Lower lobe of right lung (tissue), 2 donors: ENCODE measurements around the gene UBAP1L. TPM values are rescaled to one million over a fixed set of nuclear protein-coding genes. Genes with fewer than 3 reads are reported as not detected.

Source experiments
- ATAC-seq, 2 donors: fragments of 200-7000 bp; cut with Tn5 transposase; one replicate each; pipeline ENCODE4 v1.9.1; 2020 to 2022; ENCODE audit warnings: mild to moderate bottlenecking in 2 of 2, moderate library complexity in 2 of 2
- DNase-seq: peaks from one replicate; pipeline ENCODE4 v3.0.0-alpha.2; 2020
- H3K27ac ChIP-seq: fragments of 200-600 bp; one replicate; pipeline ENCODE4 v1.8.0; 2022
- H3K27me3 ChIP-seq: fragments of 200-600 bp; one replicate; pipeline ENCODE4 v1.8.0; 2022; ENCODE audit warnings: low read depth
- H3K36me3 ChIP-seq: fragments of 200-600 bp; one replicate; pipeline ENCODE4 v1.8.0; 2022; ENCODE audit warnings: mild to moderate bottlenecking
- H3K4me1 ChIP-seq: fragments of 200-600 bp; one replicate; pipeline ENCODE4 v1.8.0; 2022
- H3K4me3 ChIP-seq: fragments of 200-600 bp; one replicate; pipeline ENCODE4 v1.8.0; 2022; ENCODE audit warnings: mild to moderate bottlenecking
- H3K9me3 ChIP-seq: fragments of 200-600 bp; one replicate; pipeline ENCODE4 v1.8.0; 2022
- intact Hi-C: fragments of 100-400 bp; cut with DNase I; formaldehyde crosslinking; loops from one replicate; pipeline ENCODE4 v1.11.0; 2022
- long read RNA-seq: library from polyadenylated mRNA; unstranded; transcript quantifications from one replicate; pipeline ENCODE4 v2.0.0, GENCODE V29; 2021
- total RNA-seq: library from RNA; stranded (reverse); fragmentation: NEBNext Ultra II Directional; extraction: Animal tissue kit (Norgen Biotek cat#: 25700); gene quantifications from one replicate; pipeline ENCODE4 v1.2.1, GENCODE V29; 2021
- TF ChIP-seq, protein P1 (sequence below): fragments of 200-600 bp; IDR thresholded peaks from one replicate; pipeline ENCODE4 v1.8.0; 2022; ENCODE audit warnings: antibody characterized with exemption, mild to moderate bottlenecking
- donor health status: DM: no; HTN: yes; CAD: no; lungs with severe emphysema.

UBAP1L gene
- total RNA-seq = 4.1 TPM
- long read RNA-seq, full-length matches to known transcripts = 3 of 5 reads
- long read RNA-seq, partial matches to known transcripts = 0 of 5 reads
- long read RNA-seq, other reads (novel, unspliced or antisense) = 2 of 5 reads

DNA sequence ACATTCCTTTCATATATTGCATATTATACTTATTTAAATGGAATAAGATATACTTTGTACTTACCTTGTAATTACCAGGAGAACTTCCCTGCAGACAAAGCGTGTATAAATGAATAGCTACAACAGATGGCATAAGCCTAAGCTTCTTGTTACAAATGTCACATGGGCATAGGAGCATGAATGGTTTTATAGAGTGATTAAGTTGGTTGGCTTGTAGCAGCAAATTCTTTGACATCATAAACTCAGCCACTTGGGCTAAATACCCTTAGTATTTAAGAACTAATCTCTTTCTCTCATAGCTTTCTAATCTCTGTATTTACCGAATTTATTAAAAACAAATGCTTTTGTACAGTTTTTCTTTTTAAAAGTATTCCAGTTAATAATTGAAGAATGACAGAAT is at the start of gene UBAP1L:
TSS of gene UBAP1L (minus strand) at position 115 of the 400 bp plus-strand sequence. CDS start 8,985 bp downstream, outside the sequence.
- peaks cover 89% of the 10 kb centered on the region for H3K36me3 ChIP-seq
- no peaks in the 10 kb centered on the region for H3K27me3 ChIP-seq
- H3K4me3 ChIP-seq = no peak within 1 kb of the TSS
- H3K4me1 ChIP-seq = no peaks in the 10 kb centered on the region
- no peak within 1 kb of the TSS for H3K27ac ChIP-seq
- H3K9me3 ChIP-seq = no peaks in the 10 kb centered on the region
- ATAC-seq = no peak
- DNase-seq = no peak
- TF ChIP-seq, protein P1, sequence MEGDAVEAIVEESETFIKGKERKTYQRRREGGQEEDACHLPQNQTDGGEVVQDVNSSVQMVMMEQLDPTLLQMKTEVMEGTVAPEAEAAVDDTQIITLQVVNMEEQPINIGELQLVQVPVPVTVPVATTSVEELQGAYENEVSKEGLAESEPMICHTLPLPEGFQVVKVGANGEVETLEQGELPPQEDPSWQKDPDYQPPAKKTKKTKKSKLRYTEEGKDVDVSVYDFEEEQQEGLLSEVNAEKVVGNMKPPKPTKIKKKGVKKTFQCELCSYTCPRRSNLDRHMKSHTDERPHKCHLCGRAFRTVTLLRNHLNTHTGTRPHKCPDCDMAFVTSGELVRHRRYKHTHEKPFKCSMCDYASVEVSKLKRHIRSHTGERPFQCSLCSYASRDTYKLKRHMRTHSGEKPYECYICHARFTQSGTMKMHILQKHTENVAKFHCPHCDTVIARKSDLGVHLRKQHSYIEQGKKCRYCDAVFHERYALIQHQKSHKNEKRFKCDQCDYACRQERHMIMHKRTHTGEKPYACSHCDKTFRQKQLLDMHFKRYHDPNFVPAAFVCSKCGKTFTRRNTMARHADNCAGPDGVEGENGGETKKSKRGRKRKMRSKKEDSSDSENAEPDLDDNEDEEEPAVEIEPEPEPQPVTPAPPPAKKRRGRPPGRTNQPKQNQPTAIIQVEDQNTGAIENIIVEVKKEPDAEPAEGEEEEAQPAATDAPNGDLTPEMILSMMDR = no peak
- intact Hi-C loops = no loop called here

DNA sequence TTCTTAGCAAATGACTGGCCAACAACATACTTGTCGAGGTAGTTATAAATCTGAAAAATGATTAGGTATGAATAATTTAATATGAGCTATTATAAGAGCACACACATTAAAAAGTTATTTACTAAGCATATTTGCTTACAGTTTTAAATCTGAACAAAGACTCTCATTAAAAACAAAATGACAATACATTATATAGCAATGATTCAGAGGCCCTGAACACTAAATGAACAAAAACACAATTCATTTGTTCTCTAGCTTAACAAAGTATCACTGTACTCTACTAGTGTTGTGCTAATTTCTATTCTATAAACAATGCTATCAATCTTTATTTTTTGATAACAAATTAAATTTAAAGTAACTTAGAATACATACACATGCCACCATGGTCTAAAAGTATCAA is 49.1 kb upstream of the UBAP1L start:
- H3K4me3 ChIP-seq = no peak overlapping the region
- H3K27me3 ChIP-seq = no peaks in the 10 kb centered on the region

DNA sequence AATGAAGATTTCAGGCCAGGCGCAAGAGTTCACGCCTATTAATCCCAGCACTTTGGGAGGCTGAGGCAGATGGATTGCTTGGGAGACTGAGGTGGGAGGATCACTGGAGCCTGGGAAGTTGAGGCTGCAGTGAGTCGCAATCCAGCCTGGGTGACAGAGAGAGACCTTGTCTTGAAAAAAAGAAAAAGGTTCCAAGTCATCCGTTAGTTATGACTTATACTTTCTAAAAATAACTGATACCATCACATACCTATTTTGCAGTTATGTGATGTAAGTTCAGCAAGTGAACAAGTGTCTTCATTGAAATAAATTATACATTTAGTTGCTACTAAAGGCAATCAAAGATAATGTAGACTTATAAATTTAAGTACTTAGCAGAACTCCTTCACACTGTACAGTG is 48.0 kb upstream of the UBAP1L start:
- Histone ChIP-seq H3K36me3 (peaks cover 66% of the 10 kb centered on the region), H3K4me3 (no peak overlapping the region), H3K9me3 (no peaks in the 10 kb centered on the region), H3K27me3 (no peaks in the 10 kb centered on the region), H3K27ac (no peak overlapping the region), H3K4me1 (peaks cover 6% of the 10 kb centered on the region)
- DNase-seq (no peak), ATAC-seq (no peak)
- intact Hi-C loops = no loop called here
- TF ChIP-seq, protein P1 = no peak

More for the DNA sequence above, 49.1 kb upstream of the UBAP1L start:
- ATAC-seq = no peak
- no peaks in the 10 kb centered on the region for H3K9me3 ChIP-seq
- TF ChIP-seq, protein P1 = no peak
- H3K27ac ChIP-seq = no peak overlapping the region
- DNase-seq = no peak
- peaks cover 60% of the 10 kb centered on the region for H3K36me3 ChIP-seq
- H3K4me1 ChIP-seq = peaks cover 6% of the 10 kb centered on the region
- intact Hi-C loops = no loop called here

DNA sequence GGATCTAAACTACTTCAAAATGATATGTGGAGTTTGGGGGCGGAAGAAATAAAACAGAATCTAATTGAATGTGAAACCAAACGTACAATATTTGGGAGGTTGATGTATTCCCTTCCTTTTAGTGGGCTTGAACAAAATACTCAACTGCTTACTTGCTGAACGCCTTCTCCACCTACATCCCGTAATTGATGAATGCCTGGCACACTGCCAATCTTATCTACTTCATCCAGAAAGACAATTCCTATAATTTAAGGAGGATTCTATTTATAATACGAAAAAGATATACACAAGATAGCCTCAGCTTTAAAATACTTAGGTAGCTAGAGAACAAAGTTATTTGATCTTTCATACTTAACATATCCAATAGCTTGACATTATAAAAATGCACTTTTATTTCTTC is 41.7 kb upstream of the UBAP1L start:
- TF ChIP-seq, protein P1 = no peak
- H3K4me1 ChIP-seq = no peaks in the 10 kb centered on the region
- H3K27me3 ChIP-seq = no peaks in the 10 kb centered on the region
- no peak overlapping the region for H3K27ac ChIP-seq
- H3K36me3 ChIP-seq = peaks cover 79% of the 10 kb centered on the region
- intact Hi-C loops = no loop called here
- H3K9me3 ChIP-seq = no peaks in the 10 kb centered on the region
- no peak for ATAC-seq
- no peak for DNase-seq
- no peak overlapping the region for H3K4me3 ChIP-seq

DNA sequence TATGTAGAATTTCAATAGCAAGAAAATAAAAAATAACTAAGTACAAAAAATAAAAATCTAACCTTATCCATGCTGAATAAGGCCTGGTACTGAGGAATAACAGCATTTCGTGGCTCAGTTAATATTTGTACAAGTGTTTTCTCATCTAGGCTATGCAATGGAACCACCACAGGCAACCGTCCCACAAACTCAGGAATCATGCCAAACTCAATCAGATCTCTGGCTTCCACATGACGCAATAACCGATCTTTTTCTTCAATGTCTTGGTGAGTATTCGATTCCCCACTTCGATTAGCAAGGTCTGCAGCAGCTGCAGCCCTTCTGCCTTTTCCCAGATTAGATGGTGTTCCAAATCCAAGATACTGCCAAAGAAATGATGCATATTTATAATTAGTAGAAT is 39.7 kb upstream of the UBAP1L start:
- Histone ChIP-seq H3K27ac (no peak overlapping the region), H3K36me3 (peaks cover 93% of the 10 kb centered on the region)

More for the DNA sequence above, 39.7 kb upstream of the UBAP1L start:
- DNase-seq (no peak), ATAC-seq (no peak)
- Histone ChIP-seq H3K27me3 (no peaks in the 10 kb centered on the region), H3K4me3 (no peak overlapping the region), H3K4me1 (no peaks in the 10 kb centered on the region), H3K9me3 (no peaks in the 10 kb centered on the region)
- intact Hi-C loops = no loop called here
- TF ChIP-seq, protein P1 = no peak
